ENCODE measurements around the gene IL1RL2. TPM values are rescaled to one million over a fixed set of nuclear protein-coding genes. Genes with fewer than 3 reads are reported as not detected.

The IL1RL2 gene
- total and polyA plus RNA-seq, 2 of the 4 experiments (the other 2 are of a cell fraction), result 0.09 to 0.36 TPM

DNA sequence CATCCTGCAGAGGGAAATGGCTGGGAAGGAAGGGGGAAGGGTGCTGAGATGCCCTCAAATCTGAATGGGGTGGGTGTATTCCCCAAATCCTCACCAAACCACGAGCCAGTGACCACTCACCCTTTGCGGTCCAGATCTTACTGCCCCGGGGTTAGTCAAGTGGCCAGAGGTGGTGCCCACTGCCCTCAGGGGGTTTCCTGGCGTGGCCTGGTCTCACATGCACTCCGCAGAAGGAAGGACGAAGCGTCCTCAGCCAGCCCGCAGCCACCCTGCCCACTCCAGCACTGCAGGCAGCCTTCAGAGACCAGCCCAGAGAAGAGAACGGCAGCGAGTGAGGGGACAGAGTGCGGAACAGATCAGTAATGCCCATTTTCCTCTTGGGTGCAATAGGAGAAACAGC is 50.4 kb downstream of the IL1RL2 start:
- Histone ChIP-seq H3K79me1 (ENCODE audit: low read depth in 1 of 2, low read length in 2 of 2) (no peaks in the 10 kb centered on the region), H4K91ac (ENCODE audit: insufficient read depth, low read depth, low read length) (no peak overlapping the region), H3K27ac (ENCODE audit: insufficient read depth, low read length) (no peak overlapping the region), H2BK5ac (ENCODE audit: low read depth, low read length, poor library complexity, severe bottlenecking) (no peak overlapping the region), H3K4me2 (ENCODE audit: low read depth, low read length) (no peak overlapping the region), H2AFZ (replicated peaks; ENCODE audit: low read length, poor library complexity) (no peak overlapping the region), H3K36me3 (ENCODE audit: control insufficient read depth, insufficient read depth, low read length) (no peaks in the 10 kb centered on the region), H3K27me3 (ENCODE audit: control insufficient read depth, insufficient read depth, low read length) (no peaks in the 10 kb centered on the region), H2AK9ac (replicated peaks; ENCODE audit: low read depth, low read length, poor library complexity) (no peak overlapping the region), H3K4me3 (ENCODE audit: insufficient read depth, low read depth, low read length) (no peak overlapping the region), H3K9me1 (ENCODE audit: insufficient read depth, low read length) (peaks cover 23% of the 10 kb centered on the region), H3K4me1 (ENCODE audit: control insufficient read depth, insufficient read depth, low read length) (peaks cover 8% of the 10 kb centered on the region), H4K8ac (ENCODE audit: low read depth in 2 of 2, low read length in 2 of 2) (no peak overlapping the region), H2BK120ac (ENCODE audit: low read depth, low read length) (peak overlapping the region; percentile 32; the same call in 1 of the 2 replicates), H3K4ac (ENCODE audit: low read depth, low read length) (no peak overlapping the region; the same call in 1 of the 2 replicates), H3K18ac (ENCODE audit: low read depth, low read length) (no peak overlapping the region), H2BK20ac (ENCODE audit: low read depth, low read length) (peak overlapping the region; percentile 21; the same call in 1 of the 2 replicates), H4K20me1 (ENCODE audit: insufficient read depth, low read length) (no peaks in the 10 kb centered on the region), H3K9ac (ENCODE audit: low read depth, low read length) (no peak overlapping the region), H3K23ac (ENCODE audit: low read depth, low read length) (no peak overlapping the region), H2BK15ac (ENCODE audit: low read depth, low read length) (no peak overlapping the region; the same call in 2 of the 3 replicates), H3K9me3 (ENCODE audit: control insufficient read depth, insufficient read depth, low read length) (no peaks in the 10 kb centered on the region), H3K14ac (replicated peaks; ENCODE audit: low read depth, low read length) (no peak overlapping the region), H2AK5ac (ENCODE audit: low read depth, low read length) (peak overlapping the region; percentile 64), H3K56ac (ENCODE audit: extremely low read depth, insufficient read depth, low read length) (no peak overlapping the region), H4K5ac (ENCODE audit: low read depth, low read length) (no peak overlapping the region)
- dilution Hi-C loops (cut with HindIII; ENCODE audit: low sequenced_read_pairs, unreplicated experiment), result no loop called here
- ChIA-PET CTCF (interaction anchor here (1.6 kb wide), 1 partner anchor 231 kb away, joined by 4 read pairs; no protein-coding TSS in a partner anchor), POLR2A (ENCODE audit: unreplicated experiment) (no interaction called here)
- intact Hi-C loops (cut with micrococcal nuclease), result loop anchor here (5.0 kb wide), 1 partner anchor 70 kb away; no protein-coding TSS in a partner anchor
- WGBS, 2 experiments (ENCODE audit: extremely low coverage in 2 of 2, insufficient read length in 1 of 2), result 100% methylated on average over 1 of the region's 11 CpGs; no CpG with 5 or more reads in 1 of the 2 experiments
- DNase-seq, result no peak
- ATAC-seq (ENCODE audit: low read depth), result no peak
- no TSS peak for BruUV-seq (replicated peaks)
- TF ChIP-seq RFX5 (IDR thresholded peaks at IDR 0.05; ENCODE audit: low read depth, low read length), result no peak
- in situ Hi-C loops (cut with MboI; ENCODE audit: low sequenced_read_pairs), result loop anchor here (5.0 kb wide), 1 partner anchor 215 kb away; no protein-coding TSS in a partner anchor

All from IMR-90 (cell line).